Stomach smooth muscle (tissue), 2 donors: ENCODE measurements around the gene ATAD5.

Experiments
- H3K27ac ChIP-seq: one replicate; pipeline ENCODE4 v1.7.0; 2013; ENCODE audit warnings: mild to moderate bottlenecking, low read length, inconsistent platforms
- H3K27me3 ChIP-seq, 2 donors: one replicate each; pipeline ENCODE4 v1.7.0; 2013; ENCODE audit warnings: low read length in 2 of 2; ENCODE audit not compliant: insufficient read depth in 2 of 2, control insufficient read depth in 1 of 2
- H3K36me3 ChIP-seq, 2 donors: one replicate each; pipeline ENCODE4 v1.7.0; 2013; ENCODE audit warnings: low read length in 2 of 2; ENCODE audit not compliant: control insufficient read depth in 2 of 2, insufficient read depth in 2 of 2
- H3K4me1 ChIP-seq: one replicate; pipeline ENCODE4 v1.7.0; 2013; ENCODE audit warnings: low read length; ENCODE audit not compliant: control insufficient read depth, insufficient read depth
- H3K4me3 ChIP-seq, 2 donors: one replicate each; pipeline ENCODE4 v1.7.0; 2013; ENCODE audit warnings: low read length in 2 of 2
- H3K9ac ChIP-seq, 2 donors: one replicate each; pipeline ENCODE4 v1.7.0; 2013; ENCODE audit warnings: low read length in 2 of 2, mild to moderate bottlenecking in 1 of 2
- H3K9me3 ChIP-seq, 2 donors: one replicate each; pipeline ENCODE4 v1.7.0; 2013; ENCODE audit warnings: low read length in 2 of 2; ENCODE audit not compliant: control insufficient read depth in 2 of 2
- donor health status: healthy.
- donor health status: Pancreatic carcinoma.

ATAD5 gene

DNA sequence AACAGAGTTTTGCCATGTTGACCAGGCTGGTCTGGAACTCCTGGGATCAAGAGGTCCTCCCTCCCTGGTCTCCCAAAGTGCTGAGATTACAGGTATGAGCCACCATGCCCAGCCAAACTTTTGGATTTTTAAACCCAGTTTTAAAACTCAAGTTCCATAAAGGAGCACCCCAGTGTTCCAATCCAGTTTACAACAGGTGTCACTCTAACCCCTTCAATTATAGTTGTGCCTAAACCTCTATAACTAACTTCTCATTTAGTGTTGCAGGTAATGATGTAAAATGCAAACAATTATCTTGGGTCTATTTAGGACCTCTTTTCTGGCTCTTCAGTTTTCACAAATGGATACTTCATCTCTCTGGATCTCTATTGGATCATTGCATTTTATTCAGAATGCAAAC is 82.2 kb downstream of the ATAD5 start:
- no peak overlapping the region for H3K27ac ChIP-seq
- H3K4me1 ChIP-seq = no peaks in the 10 kb centered on the region
- no peak overlapping the region for H3K4me3 ChIP-seq
- H3K9ac ChIP-seq = no peak overlapping the region
- H3K36me3 ChIP-seq = no peaks in the 10 kb centered on the region
- no peaks in the 10 kb centered on the region for H3K9me3 ChIP-seq
- H3K27me3 ChIP-seq = no peaks in the 10 kb centered on the region

DNA sequence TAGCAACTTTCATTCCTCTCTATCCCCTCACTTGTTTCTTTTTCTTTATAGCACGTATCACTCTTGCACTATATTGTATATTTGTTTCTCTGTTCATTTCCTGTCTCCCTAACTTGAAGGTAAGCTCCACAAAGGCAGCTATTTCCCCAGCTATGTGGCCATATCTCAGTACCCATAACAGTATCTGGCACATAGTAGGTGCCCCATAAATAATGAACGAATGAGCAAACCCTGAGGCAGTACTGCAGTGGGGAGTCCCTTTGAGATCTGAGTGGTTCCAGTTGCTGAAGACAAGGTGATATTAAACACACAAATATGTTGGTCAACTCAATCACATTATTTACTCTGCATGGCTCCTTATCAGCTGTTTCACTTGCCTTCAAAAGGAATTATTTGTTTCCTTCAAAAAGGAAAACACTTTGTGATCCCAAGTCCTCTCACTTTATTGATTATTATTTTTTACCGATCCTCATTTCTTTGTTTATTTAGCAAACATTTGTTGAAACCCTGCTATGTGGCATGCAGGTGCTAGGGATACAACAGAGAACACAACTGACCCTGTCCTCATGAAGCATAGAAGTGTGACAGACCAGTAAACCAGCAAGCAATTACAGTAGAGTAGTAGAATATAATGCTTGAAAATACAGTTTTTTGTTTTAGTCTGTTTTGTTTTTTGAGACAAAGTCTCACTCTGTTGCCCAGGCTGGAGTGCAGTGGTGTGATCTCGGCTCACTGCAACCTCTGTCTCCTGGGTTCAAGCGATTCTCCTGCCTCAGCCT is 84.3 kb downstream of the ATAD5 start:
- no peaks in the 10 kb centered on the region for H3K9me3 ChIP-seq
- H3K4me3 ChIP-seq = no peak overlapping the region
- no peak overlapping the region for H3K9ac ChIP-seq
- no peaks in the 10 kb centered on the region for H3K4me1 ChIP-seq
- H3K27me3 ChIP-seq = no peaks in the 10 kb centered on the region
- H3K36me3 ChIP-seq = no peaks in the 10 kb centered on the region
- H3K27ac ChIP-seq = no peak overlapping the region

DNA sequence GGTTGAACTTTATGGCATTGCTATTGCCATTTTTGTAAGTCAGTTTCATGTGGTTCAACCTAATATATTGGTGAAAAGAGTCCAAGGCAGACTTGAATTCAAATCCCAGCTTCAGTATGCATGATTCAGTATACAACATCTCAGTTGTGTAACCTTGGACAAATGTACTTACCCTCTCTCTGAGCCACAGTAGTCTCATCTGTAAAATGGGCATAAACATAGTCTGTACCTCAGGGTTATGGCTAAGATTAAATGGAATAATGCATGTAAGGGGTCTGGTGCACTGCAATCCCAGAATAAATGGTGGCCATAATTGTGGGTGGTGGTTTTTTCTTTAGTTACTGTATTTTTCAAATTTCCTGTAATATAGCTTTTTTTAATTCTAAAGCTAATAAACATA is 85.3 kb downstream of the ATAD5 start:
- H3K9me3 ChIP-seq = no peaks in the 10 kb centered on the region
- no peak overlapping the region for H3K4me3 ChIP-seq
- H3K27ac ChIP-seq = no peak overlapping the region
- peaks cover 6% of the 10 kb centered on the region for H3K4me1 ChIP-seq
- no peak overlapping the region for H3K9ac ChIP-seq
- H3K36me3 ChIP-seq = no peaks in the 10 kb centered on the region
- H3K27me3 ChIP-seq = peaks cover 0 to 6% of the 10 kb centered on the region in 2 donors

DNA sequence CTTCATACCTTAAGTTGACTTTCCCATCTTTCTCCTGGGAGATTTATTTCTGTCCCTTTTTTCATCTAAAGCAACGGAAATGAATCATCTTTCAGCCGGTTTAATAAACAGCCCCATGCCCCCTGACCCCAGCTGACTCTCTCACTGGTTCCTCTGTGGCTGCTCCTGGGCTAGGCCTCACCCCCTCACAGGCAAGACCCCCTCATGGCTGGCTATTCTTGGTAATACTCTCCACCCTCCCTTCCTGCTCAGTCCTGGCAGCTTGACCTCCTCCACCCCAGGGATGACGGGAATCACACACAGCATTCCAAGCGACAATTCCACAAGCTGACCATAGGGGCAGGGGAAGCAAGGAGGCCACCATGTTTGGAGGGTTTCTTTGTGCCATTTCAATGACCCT is 88.5 kb downstream of the ATAD5 start:
- H3K9me3 ChIP-seq = no peaks in the 10 kb centered on the region
- H3K27me3 ChIP-seq = peaks cover 11 to 17% of the 10 kb centered on the region in 2 donors
- H3K27ac ChIP-seq = no peak overlapping the region
- H3K36me3 ChIP-seq = no peaks in the 10 kb centered on the region
- H3K4me1 ChIP-seq = peaks cover 15% of the 10 kb centered on the region
- no peak overlapping the region for H3K9ac ChIP-seq
- H3K4me3 ChIP-seq = no peak overlapping the region

DNA sequence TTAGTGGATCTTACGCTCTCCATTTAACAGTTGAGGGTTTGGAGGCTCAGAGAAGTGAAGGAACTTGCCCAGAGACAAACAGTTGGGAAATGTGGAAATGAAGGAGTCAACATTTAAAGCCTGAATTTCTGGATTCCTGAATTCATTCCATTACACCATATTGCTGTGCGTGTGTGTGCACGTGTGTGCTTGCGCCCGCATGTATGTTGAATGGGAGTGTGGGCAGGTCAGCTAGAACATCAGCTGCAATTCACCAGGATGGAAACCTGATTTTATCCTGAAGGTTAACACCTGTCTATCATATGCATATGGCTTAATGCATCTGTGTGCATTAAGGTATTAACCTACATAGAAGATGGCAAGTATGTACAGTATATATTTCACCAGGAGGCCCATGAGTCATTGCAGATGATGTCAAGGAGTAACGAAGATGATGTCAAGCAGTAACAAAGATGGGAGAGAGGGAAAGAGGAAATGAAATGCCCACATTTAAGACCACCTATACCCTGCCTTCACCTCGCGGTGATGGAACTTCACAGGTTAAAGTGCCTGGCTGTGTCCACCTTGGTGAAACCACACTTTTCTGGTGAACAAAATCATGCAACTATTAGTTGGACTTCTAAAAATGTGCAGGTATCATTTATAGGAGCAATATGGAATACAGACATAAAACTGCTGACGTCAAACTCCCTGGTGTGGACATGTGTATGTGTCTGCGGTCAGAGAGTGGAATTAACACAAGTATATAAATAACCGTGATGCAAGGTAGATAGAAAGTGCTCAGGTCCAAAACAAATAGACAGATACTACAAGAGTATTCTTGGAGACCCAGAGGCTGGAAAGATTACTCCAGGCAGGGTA is 89.1 kb downstream of the ATAD5 start:
- Histone ChIP-seq H3K9ac (no peak overlapping the region), H3K27me3 (peaks cover 11 to 17% of the 10 kb centered on the region in 2 donors)

DNA sequence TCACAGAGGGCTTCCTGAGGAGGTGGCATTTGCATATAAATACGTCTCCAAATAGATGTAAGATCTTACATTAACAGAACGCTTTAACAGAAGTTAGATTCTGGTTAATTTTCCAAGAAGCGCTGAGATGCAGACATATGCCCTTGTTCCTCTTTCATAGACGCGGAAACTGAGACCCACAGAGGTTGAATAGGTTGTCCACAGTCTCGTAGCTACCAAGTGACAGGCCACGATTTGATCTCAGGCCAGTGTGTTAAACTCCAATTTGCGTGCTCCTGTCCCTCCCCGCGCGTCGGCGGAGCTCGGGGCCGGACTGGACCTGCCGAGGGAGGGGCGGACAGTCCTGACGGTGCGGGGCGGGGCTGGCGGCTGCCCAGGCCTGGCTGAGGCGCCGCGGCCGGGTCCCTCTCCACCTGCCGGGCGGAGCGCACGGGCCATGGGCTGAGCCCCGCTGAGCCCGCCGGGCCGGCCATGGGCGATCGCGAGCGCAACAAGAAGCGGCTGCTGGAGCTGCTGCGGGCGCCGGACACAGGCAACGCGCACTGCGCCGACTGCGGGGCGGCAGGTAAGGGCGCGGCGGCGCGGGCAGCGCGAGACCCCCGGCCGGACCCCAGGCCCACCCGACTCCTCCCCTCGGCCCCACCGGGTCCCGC is 89.9 kb downstream of the ATAD5 start, which contains the start of gene ADAP2:
TSS of gene ADAP2 (plus strand) at position 402 of the 653 bp plus-strand sequence. CDS start at position 472, 70 bp downstream.
- Histone ChIP-seq H3K27me3 (peaks cover 11 to 21% of the 10 kb centered on the region in 2 donors), H3K36me3 (no peaks in the 10 kb centered on the region), H3K4me3 (peak within 1 kb of the TSS; percentile 58 to 66), H3K27ac (no peak within 1 kb of the TSS), H3K4me1 (peaks cover 15% of the 10 kb centered on the region), H3K9ac (no peak within 1 kb of the TSS), H3K9me3 (no peaks in the 10 kb centered on the region)

More for the DNA sequence above, 89.1 kb downstream of the ATAD5 start:
- Histone ChIP-seq H3K27ac (no peak overlapping the region), H3K4me3 (no peak overlapping the region), H3K9me3 (no peaks in the 10 kb centered on the region), H3K4me1 (peaks cover 15% of the 10 kb centered on the region), H3K36me3 (no peaks in the 10 kb centered on the region)

DNA sequence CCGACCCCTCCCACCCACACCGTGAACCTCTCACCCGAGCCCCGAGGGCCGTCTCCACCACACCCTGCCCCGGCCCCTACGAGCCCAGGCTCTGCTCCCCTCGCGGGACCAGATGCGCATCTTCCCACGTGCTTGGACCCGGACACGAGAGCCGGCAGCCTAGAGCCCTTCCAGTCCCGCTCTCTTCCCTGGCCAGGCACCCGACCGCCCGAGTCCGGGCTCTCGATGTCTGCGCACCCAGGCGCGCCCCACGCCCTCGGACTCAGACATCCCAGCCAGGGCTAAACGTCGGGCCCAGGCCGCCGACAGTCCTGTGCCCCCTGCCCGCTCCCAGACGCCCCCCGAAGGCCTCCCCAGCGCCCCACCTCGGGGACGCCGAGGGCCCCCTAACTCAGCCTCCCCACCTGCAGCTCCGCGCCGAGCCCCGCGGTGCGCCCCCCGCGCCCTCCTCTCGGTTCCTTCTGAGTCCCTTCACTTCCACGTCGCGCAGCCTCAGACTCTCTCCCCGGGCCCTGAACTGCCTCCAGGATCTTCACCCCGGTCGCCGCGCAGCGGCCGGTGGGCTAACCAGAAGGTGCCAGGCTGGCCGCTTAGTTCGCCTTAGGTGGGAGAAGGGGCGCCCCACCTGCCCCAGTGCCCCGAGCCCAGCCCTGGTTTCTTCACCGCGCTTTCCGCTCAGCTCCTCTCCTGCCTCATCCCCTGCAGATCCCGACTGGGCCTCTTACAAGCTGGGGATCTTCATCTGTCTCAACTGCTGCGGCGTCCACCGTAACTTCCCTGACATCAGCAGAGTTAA is 90.7 kb downstream of the ATAD5 start:
- Histone ChIP-seq H3K27me3 (peaks cover 11 to 26% of the 10 kb centered on the region in 2 donors), H3K27ac (no peak overlapping the region), H3K9ac (no peak overlapping the region), H3K9me3 (no peaks in the 10 kb centered on the region), H3K4me1 (peaks cover 15% of the 10 kb centered on the region), H3K4me3 (peak overlapping the region; percentile 46 to 66), H3K36me3 (no peaks in the 10 kb centered on the region)

DNA sequence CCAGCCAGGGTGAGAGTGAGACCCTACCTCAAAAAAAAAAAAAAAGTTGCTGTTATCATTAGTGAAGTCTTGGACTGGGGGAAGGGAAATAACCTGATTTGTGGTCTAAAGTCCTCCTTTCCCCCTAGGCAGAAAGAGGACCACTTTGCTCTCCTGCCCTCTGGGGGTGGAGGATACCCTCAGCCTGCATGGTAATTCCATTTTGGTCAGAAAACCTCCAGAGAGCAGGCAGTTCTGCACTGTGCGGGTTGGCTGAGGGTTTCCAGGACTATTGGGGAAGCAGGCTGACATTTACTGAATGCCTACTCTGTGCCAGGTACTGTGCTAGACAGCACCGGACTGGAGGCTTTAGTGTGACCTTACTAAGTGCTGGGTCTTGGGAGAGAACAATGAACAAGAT is 92.6 kb downstream of the ATAD5 start:
- H3K27ac ChIP-seq = no peak overlapping the region
- no peak overlapping the region for H3K9ac ChIP-seq
- H3K27me3 ChIP-seq = peaks cover 11 to 26% of the 10 kb centered on the region in 2 donors
- H3K9me3 ChIP-seq = no peaks in the 10 kb centered on the region
- H3K36me3 ChIP-seq = no peaks in the 10 kb centered on the region
- peaks cover 15% of the 10 kb centered on the region for H3K4me1 ChIP-seq
- no peak overlapping the region for H3K4me3 ChIP-seq

DNA sequence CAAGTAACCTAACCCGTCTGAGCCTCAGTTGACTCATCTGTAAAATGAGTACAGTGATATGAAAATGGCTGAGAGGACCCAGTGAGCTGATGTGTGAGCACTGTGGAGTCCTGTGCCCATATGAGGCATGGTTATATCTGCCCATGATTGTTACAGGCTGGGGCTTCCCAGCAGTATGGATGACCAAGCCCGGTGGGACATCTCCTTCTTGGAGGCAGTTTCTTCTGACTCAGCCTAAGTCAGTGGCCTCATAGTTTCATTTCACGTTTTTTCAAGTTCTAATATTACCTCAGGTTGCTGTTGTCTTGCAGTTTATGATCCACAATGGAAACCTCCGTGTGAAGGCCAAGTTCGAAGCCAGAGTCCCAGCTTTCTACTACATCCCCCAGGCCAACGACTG is 94.8 kb downstream of the ATAD5 start:
- H3K36me3 ChIP-seq = no peaks in the 10 kb centered on the region
- no peak overlapping the region for H3K27ac ChIP-seq
- H3K27me3 ChIP-seq = peaks cover 11 to 25% of the 10 kb centered on the region in 2 donors
- H3K4me1 ChIP-seq = peaks cover 14% of the 10 kb centered on the region
- no peaks in the 10 kb centered on the region for H3K9me3 ChIP-seq
- no peak overlapping the region for H3K9ac ChIP-seq
- no peak overlapping the region for H3K4me3 ChIP-seq

DNA sequence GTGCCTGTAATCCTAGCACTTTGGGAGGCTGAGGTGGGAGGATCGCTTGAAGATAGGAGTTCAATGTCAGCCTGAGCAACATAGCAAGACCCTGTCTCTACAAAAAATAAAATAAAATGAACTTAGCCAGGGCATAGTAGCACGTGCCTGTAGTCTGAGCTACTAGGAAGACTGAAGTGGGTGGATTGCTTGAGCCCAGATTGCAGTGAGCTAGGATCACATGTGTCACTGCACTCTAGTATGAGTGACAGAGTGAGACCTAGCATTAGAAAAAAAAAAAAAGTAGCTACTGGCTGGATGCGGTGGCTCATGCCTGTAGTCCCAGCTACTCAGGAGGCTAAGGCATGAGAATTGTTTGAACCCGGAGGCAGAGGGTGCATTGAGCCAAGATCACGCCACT is 96.0 kb downstream of the ATAD5 start:
- peaks cover 8 to 13% of the 10 kb centered on the region in 2 donors for H3K27me3 ChIP-seq
- no peak overlapping the region for H3K9ac ChIP-seq
- H3K9me3 ChIP-seq = no peaks in the 10 kb centered on the region
- H3K27ac ChIP-seq = no peak overlapping the region
- no peak overlapping the region for H3K4me3 ChIP-seq
- H3K36me3 ChIP-seq = no peaks in the 10 kb centered on the region
- H3K4me1 ChIP-seq = peaks cover 2% of the 10 kb centered on the region
